ENCODE measurements around the gene COPA. TPM values are rescaled to one million over a fixed set of nuclear protein-coding genes. Genes with fewer than 3 reads are reported as not detected.

Gene COPA
- total RNA-seq, 1 experiment from 2014 or later = 118 TPM

DNA sequence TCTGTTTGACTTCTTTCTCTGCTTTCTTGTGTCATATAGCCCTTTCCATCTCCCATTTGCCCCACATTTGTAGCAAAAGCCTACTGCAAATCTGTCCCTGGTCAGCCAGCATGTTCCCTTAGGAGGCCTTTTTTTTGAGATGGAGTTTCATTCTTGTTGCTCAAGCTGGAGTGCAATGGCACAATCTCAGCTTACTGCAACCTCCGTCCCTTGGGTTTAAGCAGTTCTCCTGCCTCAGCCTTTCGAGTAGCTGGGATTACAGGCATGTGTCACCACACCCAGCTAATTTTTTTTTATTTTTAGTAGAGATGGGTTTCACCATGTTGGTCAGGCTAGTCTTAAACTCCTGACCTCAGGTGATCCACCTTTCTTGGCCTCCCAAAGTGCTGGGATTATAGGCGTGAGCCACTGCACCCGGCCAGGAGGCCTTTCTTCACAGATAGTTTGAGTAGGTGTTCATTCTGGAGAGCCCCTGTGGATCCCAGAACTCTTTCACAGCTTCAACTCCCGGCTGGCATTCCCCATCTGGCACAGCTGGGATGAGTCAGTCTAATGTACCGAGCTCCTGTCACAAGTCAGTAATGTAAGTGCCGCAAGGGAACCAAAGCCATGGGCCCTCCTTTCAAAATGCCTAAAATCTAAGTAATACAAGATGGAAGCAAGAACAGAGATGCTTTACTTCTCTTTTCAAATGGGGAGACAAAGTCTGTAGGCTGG, 14.4 kb upstream of the COPA start:
- H3K23ac ChIP-seq (ENCODE audit: insufficient read length, low read depth, low read length) = no peak overlapping the region
- no peaks in the 10 kb centered on the region; the same call in 1 of the 2 replicates for H3K4me1 ChIP-seq (ENCODE audit: insufficient read depth, low read length)
- no peak overlapping the region for H2BK20ac ChIP-seq (ENCODE audit: low read depth, low read length, poor library complexity, severe bottlenecking)
- no peak overlapping the region for H2AK5ac ChIP-seq (ENCODE audit: insufficient read length, low read length)
- no peak overlapping the region for H2BK5ac ChIP-seq (ENCODE audit: insufficient read length, low read length)
- H3K4me1 Mint-ChIP-seq = peaks cover 13 to 16% of the 10 kb centered on the region in 2 experiments
- peaks cover 37 to 84% (median 76%) of the 10 kb centered on the region in 3 experiments for H3K36me3 Mint-ChIP-seq (ENCODE audit: insufficient read depth in 1 of 3, low read depth in 3 of 3)
- no CpG with 5 or more reads among the region's 7 CpGs for WGBS (ENCODE audit: extremely low coverage, insufficient read length, low lambda C conversion rate)
- H3K27ac ChIP-seq (ENCODE audit: insufficient read length, low read depth, low read length) = no peak overlapping the region
- H4K91ac ChIP-seq (ENCODE audit: insufficient read length, low read depth, low read length) = no peak overlapping the region
- no peak overlapping the region for H3T11ph ChIP-seq (ENCODE audit: low read length)
- H4K5ac ChIP-seq (ENCODE audit: insufficient read length, low read depth, low read length) = no peak overlapping the region
- no peaks in the 10 kb centered on the region for H3K9me3 Mint-ChIP-seq
- no peak overlapping the region for H4K8ac ChIP-seq (replicated peaks; ENCODE audit: insufficient read length, low read depth, low read length)
- no peaks in the 10 kb centered on the region for H3K9me3 ChIP-seq (ENCODE audit: control insufficient read depth, low read depth, low read length)
- no peak overlapping the region for H3K56ac ChIP-seq (ENCODE audit: insufficient read length, low read depth, low read length)
- H3K27me3 ChIP-seq (ENCODE audit: insufficient read depth, low read length) = no peaks in the 10 kb centered on the region
- no peaks in the 10 kb centered on the region for H3K79me1 ChIP-seq (ENCODE audit: insufficient read depth, low read depth, low read length, poor library complexity, severe bottlenecking)
- no peaks in the 10 kb centered on the region for H3K23me2 ChIP-seq (ENCODE audit: insufficient read length, low read depth, low read length, poor library complexity, severe bottlenecking)
- H3K18ac ChIP-seq (ENCODE audit: insufficient read length, low read depth, low read length) = no peak overlapping the region
- H3K4ac ChIP-seq (ENCODE audit: low read depth, low read length) = no peak overlapping the region
- H3K4me3 Mint-ChIP-seq = no peak overlapping the region
- no peak overlapping the region for H3K14ac ChIP-seq (ENCODE audit: insufficient read depth, low read length)
- DNase-seq = no peak
- peaks cover 2% of the 10 kb centered on the region for H4K20me1 ChIP-seq (ENCODE audit: control insufficient read depth, insufficient read depth, insufficient read length)
- H3K9ac ChIP-seq (ENCODE audit: extremely low read depth, insufficient read length, low read length) = no peak overlapping the region
- no peak overlapping the region for H3K4me2 ChIP-seq (ENCODE audit: insufficient read depth, insufficient read length, low read length)
- H2BK120ac ChIP-seq (ENCODE audit: low read depth, low read length, poor library complexity, severe bottlenecking) = no peak overlapping the region
- H2BK15ac ChIP-seq (ENCODE audit: low read depth, low read length) = no peak overlapping the region
- no peaks in the 10 kb centered on the region for H3K27me3 Mint-ChIP-seq (ENCODE audit: low read depth)
- 0 out of 7 replicates have a peak overlapping the region, but pooled peaks of 1 of the 3 experiments have one; percentile 45 for H3K27ac Mint-ChIP-seq
- TF ChIP-seq CTCF (conservative IDR thresholded peaks at IDR 0.05) = no peak
- H2BK12ac ChIP-seq (ENCODE audit: insufficient read length, low read depth, low read length) = no peak overlapping the region
- H2AFZ ChIP-seq (ENCODE audit: low read length) = no peak overlapping the region
- no peaks in the 10 kb centered on the region for H3K79me2 ChIP-seq (ENCODE audit: insufficient read depth, low read length)

All from H9 (cell line).